ENCODE measurements around the gene PCP2. TPM values are rescaled to one million over a fixed set of nuclear protein-coding genes. Genes with fewer than 3 reads are reported as not detected.
"Not testable (repeated sequence)": the region's sequence is repeated elsewhere in the genome, so short reads cannot be mapped to it uniquely, and the experiment has no call there.

PCP2 gene
- total RNA-seq, 2 donors from 2014 or later, result 2.0 to 9.1 TPM

DNA sequence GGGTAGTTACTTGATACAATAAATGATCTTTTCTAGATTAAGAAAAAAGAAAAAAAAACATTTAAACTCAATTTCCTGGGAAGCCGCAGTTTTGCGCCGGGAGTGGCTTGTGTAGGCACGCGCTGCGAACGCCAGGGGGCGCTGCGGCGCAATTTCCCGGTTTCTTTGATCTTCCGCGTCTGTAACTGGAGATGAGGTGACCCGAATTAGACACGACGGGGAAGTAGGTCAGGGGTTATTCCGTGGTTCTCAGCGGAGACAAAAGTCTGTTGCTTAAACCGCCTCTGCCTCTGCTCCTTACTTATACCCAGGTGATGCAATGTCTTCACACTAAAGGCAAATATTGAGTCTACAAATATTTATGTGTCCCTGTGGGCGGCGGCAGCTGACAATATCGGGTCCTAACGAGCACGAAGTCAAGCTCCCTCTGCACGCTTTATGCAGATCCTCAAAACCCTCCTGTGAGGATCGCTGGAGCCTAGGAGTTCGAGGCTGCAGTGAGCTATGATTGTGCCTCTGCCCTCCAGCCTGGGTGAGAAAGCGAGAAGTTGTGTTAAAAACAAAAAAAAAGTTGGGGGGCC is 18.6 kb upstream of the PCP2 start:
- DNase-seq (peak; percentile 84 to 92 (median 85)), ATAC-seq (peak; percentile 99)
- Mint-ChIP-seq H3K36me3 (ENCODE audit: low read depth) (no peaks in the 10 kb centered on the region), H3K27ac (peak overlapping the region; percentile 96), H3K4me3 (peak overlapping the region; percentile 83), H3K4me1 (peaks cover 12% of the 10 kb centered on the region), H3K27me3 (no peaks in the 10 kb centered on the region)
- H3K9me3 ChIP-seq (ENCODE audit: control insufficient read depth, low read length, poor library complexity, severe bottlenecking), result no peaks in the 10 kb centered on the region

DNA sequence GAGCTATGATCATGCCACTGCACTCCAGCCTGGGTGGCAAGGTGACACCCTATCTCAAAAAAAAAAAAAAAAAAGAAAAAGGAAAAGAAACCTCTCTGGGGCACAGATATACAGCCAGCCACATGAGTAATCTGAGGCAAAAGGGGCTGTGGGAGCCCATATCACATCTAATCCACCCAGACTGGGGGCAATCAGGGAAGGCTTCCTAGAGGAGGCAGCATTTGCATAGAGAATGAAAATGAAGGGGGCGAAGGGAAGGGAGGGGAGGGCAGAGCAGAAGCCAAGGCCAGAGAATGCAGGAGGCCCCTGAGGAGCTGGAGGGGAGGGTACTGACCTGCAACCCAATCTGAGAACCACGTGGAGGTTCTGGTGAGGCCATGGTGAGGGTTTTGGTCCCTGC is 16.6 kb upstream of the PCP2 start:
- H3K9me3 ChIP-seq (ENCODE audit: control insufficient read depth, low read length, poor library complexity, severe bottlenecking), result no peaks in the 10 kb centered on the region
- Mint-ChIP-seq H3K27ac (no peak overlapping the region), H3K36me3 (ENCODE audit: low read depth) (peaks cover 4% of the 10 kb centered on the region), H3K4me3 (peak overlapping the region; percentile 19), H3K27me3 (no peaks in the 10 kb centered on the region), H3K4me1 (peaks cover 14% of the 10 kb centered on the region)
- no peak for ATAC-seq
- DNase-seq, result no peak

DNA sequence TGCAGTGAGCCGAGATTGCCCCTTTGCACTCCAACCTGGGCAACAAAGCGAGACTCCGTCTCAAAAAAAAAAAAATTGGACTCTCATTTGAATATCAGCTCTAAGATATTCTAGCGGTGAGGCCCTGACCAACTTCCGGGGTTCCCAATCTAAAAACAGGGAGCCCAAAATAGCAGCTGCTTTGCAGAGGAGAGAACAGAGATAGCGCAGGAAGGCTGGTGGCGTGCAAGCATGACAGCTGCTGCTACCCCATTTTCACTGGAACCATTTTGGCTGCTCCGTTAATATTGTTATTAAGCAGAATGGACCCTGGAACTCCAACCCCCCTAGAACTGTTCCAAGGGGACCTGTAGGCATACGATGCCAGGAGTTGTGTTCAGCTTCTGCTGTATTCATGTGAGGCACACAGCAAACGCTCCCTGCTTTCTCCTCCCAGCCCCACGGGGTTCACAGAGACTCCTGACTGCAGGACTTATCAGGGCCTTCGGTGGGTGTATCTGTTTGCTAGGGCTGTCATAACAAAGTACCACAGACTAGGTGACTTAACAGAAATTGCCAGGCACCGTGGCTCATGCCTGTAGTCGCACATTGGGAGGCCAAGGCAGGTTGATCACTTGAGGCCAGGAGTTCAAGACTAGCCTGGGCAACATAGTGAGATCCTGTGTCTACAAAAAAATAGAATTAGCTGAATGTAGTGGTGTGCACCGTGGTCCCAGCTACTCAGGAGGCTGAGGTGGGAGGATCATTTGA is 14.9 kb upstream of the PCP2 start:
- H3K27ac Mint-ChIP-seq, result peak overlapping the region; percentile 59
- H3K27me3 Mint-ChIP-seq, result no peaks in the 10 kb centered on the region

DNA sequence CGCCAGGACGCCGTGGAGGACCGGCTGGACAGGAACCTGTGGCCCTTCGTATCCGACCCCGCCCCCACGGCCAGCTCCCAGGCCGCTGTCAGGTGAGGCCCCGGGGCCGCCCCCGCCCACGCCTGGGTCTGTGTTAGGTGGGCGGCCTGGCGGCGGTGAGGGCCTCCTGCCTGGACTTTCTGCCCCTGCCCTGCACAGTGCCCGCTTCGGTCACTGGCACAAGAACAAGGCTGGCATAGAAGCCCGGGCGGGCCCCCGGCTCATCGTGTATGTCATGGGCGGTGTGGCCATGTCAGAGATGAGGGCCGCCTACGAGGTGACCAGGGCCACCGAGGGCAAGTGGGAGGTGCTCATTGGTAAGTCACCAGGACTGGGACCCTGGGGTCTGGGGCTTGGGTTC is 13.6 kb upstream of the PCP2 start:
- Mint-ChIP-seq H3K4me3 (no peak overlapping the region), H3K36me3 (ENCODE audit: low read depth) (peaks cover 4% of the 10 kb centered on the region), H3K4me1 (peaks cover 7% of the 10 kb centered on the region), H3K27me3 (no peaks in the 10 kb centered on the region), H3K27ac (no peak overlapping the region)
- H3K9me3 ChIP-seq (ENCODE audit: control insufficient read depth, low read length, poor library complexity, severe bottlenecking), result no peaks in the 10 kb centered on the region
- no peak for DNase-seq
- ATAC-seq, result no peak

More for the DNA sequence above, 14.9 kb upstream of the PCP2 start:
- Mint-ChIP-seq H3K4me3 (no peak overlapping the region), H3K36me3 (ENCODE audit: low read depth) (peaks cover 4% of the 10 kb centered on the region), H3K4me1 (peaks cover 14% of the 10 kb centered on the region)
- DNase-seq (no peak), ATAC-seq (no peak)
- H3K9me3 ChIP-seq (ENCODE audit: control insufficient read depth, low read length, poor library complexity, severe bottlenecking), result no peaks in the 10 kb centered on the region

DNA sequence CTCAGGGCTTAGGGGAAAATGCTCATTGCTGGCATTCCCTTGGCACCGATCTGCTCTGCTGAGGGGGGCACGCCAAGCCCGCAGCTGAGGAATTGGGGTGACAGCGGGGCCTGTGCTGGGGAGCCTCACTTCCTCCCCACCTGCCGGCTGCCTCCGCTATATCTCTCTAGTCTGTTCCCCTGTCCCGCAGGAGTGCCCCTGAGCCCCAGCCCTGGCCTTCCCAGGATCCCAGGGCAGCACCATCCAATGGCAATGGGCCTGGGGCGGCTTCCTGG is 12.8 kb upstream of the PCP2 start:
- ATAC-seq (no peak), DNase-seq (no peak)
- Mint-ChIP-seq H3K36me3 (ENCODE audit: low read depth) (peaks cover 4% of the 10 kb centered on the region), H3K4me1 (peaks cover 7% of the 10 kb centered on the region), H3K4me3 (no peak overlapping the region), H3K27me3 (no peaks in the 10 kb centered on the region), H3K27ac (no peak overlapping the region)
- no peaks in the 10 kb centered on the region for H3K9me3 ChIP-seq (ENCODE audit: control insufficient read depth, low read length, poor library complexity, severe bottlenecking)

DNA sequence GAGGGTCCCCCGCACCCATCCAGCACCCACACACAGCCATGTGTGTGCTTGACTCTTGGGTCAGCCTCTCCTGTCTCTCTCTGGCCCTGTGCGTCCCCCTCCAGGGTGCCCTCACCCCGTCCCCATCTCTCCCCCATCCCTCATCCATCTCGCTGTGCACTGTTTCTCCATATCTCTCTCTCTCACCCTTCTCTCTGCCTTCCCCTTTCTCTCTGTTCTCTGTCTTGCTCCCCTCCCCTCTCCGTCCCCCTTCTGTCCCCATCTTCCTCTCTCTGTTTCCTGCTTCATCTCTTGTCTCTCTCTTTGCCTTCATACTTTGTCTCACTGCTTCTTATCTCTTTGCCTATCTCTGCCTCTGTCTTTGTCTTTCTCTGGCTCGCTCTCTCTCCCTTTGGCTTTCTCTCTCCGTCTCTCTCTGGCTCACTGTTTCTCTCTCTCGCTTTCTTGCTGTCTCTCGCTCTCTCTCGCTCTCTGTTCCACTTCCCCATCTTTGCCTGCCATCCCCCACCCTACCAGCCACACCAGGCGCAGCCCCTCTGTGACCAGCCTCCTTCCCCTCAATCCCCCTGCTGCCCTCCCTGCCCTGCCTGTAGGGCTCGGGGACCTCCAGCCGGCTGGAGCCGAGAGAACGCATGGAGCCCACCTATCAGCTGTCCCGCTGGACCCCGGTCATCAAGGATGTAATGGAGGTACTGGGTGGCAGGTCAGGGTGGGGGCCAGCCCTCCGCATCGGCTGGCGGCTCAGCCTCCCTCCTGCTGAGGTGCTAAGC is 12.3 kb upstream of the PCP2 start:
- H3K27me3 Mint-ChIP-seq, result no peaks in the 10 kb centered on the region
- H3K4me1 Mint-ChIP-seq, result peaks cover 7% of the 10 kb centered on the region
- ATAC-seq (no peak), DNase-seq (no peak)
- H3K9me3 ChIP-seq (ENCODE audit: control insufficient read depth, low read length, poor library complexity, severe bottlenecking), result no peaks in the 10 kb centered on the region
- H3K36me3 Mint-ChIP-seq (ENCODE audit: low read depth), result peaks cover 4% of the 10 kb centered on the region
- no peak overlapping the region for H3K4me3 Mint-ChIP-seq
- H3K27ac Mint-ChIP-seq, result no peak overlapping the region

DNA sequence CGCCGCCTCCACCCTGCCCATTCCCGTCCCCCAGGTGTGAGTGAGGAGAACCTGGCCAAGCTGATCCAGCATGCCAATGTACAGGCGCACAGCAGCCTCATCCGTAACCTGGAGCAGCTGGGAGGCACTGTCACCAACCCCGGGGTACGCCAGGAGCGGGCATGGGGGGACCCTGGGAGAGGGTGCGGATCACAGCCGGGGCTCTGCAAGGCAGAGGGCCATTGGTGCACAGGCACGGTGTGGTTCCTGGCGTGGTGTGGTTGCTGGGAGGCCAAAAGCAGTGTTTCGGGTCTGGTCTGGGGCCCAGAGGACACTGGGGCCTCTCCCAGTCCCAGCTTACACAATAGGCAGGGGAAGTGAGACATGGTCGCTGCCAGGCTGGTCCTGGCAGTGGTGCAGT is 11.6 kb upstream of the PCP2 start:
- no peak overlapping the region for H3K4me3 Mint-ChIP-seq
- DNase-seq (no peak), ATAC-seq (no peak)
- peaks cover 6% of the 10 kb centered on the region for H3K36me3 Mint-ChIP-seq (ENCODE audit: low read depth)
- H3K27me3 Mint-ChIP-seq, result no peaks in the 10 kb centered on the region
- H3K4me1 Mint-ChIP-seq, result peaks cover 7% of the 10 kb centered on the region
- no peaks in the 10 kb centered on the region for H3K9me3 ChIP-seq (ENCODE audit: control insufficient read depth, low read length, poor library complexity, severe bottlenecking)
- no peak overlapping the region for H3K27ac Mint-ChIP-seq

DNA sequence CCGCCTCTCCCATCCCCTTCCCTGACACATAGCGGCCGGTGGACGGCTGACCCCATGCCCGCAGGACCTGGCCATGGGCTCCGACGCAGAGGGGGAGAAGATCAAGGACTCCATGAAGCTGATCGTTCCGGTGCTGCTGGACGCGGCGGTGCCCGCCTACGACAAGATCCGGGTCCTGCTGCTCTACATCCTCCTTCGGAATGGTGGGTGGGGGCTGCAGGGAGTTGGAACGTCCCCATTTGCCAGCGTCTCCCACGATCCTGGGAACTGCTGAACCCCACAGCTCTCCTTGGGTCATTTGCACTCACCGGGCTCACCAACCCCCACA is 11.0 kb upstream of the PCP2 start:
- no peak for DNase-seq
- no peak for ATAC-seq
- H3K36me3 Mint-ChIP-seq (ENCODE audit: low read depth), result peaks cover 10% of the 10 kb centered on the region
- H3K4me1 Mint-ChIP-seq, result peaks cover 14% of the 10 kb centered on the region
- no peaks in the 10 kb centered on the region for H3K9me3 ChIP-seq (ENCODE audit: control insufficient read depth, low read length, poor library complexity, severe bottlenecking)
- H3K27ac Mint-ChIP-seq, result no peak overlapping the region
- no peak overlapping the region for H3K4me3 Mint-ChIP-seq
- no peaks in the 10 kb centered on the region for H3K27me3 Mint-ChIP-seq

DNA sequence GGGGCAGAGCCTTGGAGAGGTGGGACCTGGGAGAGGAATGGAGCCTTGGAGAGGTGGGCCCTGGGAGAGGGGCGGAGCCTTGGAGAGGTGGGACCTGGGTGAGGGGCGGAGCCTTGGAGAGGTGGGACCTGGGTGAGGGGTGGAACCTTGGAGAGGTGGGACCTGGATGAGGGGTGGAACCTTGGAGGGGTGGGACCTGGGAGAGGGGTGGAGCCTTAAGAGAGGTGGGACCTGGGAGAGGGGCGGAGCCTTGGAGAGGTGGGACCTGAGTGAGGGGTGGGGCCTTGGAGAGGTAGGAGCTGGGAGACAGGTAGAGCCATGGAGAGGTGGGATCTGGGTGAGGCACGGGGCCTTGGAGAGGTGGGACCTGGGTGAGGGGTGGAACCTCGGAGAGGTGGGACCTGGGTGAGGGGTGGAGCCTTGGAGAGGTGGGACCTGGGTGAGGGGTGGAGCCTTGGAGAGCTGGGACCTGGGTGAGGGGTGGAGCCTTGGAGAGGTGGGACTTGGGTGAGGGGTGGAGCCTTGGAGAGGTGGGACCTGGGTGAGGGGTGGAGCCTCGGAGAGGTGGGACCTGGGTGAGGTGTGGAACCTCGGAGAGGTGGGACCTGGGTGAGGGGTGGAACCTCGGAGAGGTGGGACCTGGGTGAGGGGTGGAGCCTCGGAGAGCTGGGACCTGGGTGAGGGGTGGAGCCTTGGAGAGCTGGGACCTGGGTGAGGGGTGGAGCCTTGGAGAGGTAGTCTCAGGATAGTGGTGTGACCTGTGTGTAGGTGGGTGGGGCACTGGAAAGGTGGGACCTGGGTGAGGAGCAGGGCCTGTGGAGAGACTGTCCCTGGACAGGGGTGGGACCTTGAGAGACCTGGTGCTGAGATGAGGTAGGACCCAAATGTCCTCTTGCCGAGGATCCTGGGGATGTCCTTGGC is 10.4 kb upstream of the PCP2 start:
- not testable (repeated sequence) for H3K27me3 Mint-ChIP-seq
- ATAC-seq, result peak; percentile 46

DNA sequence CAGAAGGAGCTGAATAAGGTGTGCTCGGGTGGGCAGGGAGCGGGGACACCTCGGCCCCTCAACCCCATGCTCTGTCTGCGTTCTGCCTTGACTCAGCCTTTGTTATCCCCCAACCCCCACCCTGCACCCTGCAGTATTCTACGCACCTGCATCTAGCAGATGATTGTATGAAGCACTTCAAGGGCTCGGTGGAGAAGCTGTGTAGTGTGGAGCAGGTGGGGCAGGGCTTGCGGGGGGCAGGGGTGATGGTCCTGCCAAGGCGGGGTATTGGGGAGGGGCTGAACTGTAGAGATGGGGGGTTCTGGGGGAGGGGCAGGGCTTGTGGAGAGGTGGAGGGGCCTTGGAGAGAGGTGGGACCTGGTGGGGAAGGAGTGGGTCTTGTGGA is 9.5 kb upstream of the PCP2 start:
- ATAC-seq (no peak), DNase-seq (no peak)
- Mint-ChIP-seq H3K4me3 (no peak overlapping the region), H3K27me3 (no peaks in the 10 kb centered on the region), H3K4me1 (peaks cover 14% of the 10 kb centered on the region), H3K36me3 (ENCODE audit: low read depth) (peaks cover 10% of the 10 kb centered on the region), H3K27ac (no peak overlapping the region)
- no peaks in the 10 kb centered on the region for H3K9me3 ChIP-seq (ENCODE audit: control insufficient read depth, low read length, poor library complexity, severe bottlenecking)

More for the DNA sequence above, 10.4 kb upstream of the PCP2 start:
- H3K9me3 ChIP-seq (ENCODE audit: control insufficient read depth, low read length, poor library complexity, severe bottlenecking); H3K4me3 Mint-ChIP-seq; DNase-seq: not testable (repeated sequence)
- Mint-ChIP-seq H3K36me3 (ENCODE audit: low read depth) (peaks cover 10% of the 10 kb centered on the region), H3K4me1 (peaks cover 14% of the 10 kb centered on the region), H3K27ac (peak overlapping the region; percentile 57)

DNA sequence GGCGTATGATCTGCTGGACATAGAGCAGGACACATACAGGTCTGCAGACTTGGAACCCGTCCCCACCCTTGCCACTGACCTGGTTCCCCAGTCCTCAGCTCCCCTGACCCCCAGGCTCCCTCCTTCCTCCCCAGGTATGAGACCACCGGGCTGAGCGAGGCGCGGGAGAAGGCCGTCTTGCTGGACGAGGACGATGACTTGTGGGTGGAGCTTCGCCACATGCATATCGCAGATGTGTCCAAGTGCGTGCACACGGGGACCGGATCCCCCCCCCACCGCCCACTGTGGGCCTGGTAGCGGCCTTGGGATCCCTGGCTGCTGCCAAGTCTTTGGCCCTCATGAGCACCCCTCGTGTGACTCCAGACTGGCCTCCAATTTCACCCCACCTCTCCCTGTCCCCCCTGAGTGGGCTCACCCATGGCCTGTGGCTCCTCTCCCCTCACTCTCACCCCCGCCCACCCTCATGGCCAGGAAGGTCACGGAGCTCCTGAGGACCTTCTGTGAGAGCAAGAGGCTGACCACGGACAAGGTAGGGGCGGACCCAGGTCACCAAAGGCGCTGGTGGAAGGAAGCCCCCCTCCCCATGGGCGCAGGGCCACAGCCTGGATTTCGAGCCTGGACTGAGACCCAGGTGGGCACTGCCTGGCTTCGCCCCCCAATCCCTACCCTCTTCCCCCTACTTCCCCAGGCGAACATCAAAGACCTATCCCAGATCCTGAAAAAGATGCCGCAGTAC is 8.9 kb upstream of the PCP2 start:
- Mint-ChIP-seq H3K36me3 (ENCODE audit: low read depth) (peaks cover 10% of the 10 kb centered on the region), H3K4me3 (no peak overlapping the region), H3K27ac (no peak overlapping the region), H3K4me1 (peaks cover 14% of the 10 kb centered on the region), H3K27me3 (no peaks in the 10 kb centered on the region)
- ATAC-seq (no peak), DNase-seq (no peak)
- no peaks in the 10 kb centered on the region for H3K9me3 ChIP-seq (ENCODE audit: control insufficient read depth, low read length, poor library complexity, severe bottlenecking)

DNA sequence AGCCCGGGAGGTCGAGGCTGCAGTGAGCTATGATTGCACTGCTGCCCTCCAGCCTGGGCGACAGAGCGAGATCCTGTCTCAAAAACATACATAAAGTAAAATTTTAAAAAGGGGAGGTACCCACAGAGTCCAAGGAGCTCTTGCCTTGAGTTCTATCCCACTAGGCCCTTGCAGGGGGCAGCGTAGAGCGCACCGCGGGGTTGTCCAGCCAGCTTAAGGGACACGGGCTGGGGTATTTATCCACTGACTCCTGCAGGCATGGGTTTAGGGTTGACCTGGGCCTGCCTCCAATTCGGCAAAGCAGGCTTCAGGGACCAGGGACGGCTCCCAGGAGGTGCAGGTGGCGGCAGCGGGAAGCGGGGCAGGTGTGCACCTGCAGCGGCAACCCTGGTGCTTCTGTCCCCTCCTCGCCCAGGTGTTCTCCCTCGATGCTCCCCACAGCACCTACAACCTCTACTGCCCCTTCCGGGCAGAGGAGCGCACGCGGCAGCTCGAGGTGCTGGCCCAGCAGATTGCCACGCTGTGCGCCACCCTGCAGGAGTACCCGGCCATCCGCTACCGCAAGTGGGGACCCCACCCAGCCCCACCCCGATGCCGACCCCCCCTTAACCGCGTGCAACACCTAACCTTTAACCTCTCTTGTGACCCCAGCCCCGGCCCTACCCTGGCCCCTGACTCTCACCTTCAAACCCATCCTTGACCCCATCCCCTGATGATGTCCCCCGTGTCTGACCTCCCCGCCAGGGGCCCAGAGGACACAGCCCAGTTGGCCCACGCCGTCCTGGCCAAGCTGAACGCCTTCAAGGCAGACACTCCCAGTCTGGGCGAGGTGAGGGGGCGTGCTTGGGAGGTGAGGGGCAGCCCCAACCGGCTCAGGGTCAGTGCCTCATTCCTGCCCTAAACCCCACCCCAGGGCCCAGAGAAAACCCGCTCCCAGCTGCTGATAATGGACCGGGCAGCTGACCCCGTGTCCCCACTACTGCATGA is 8.1 kb upstream of the PCP2 start:
- H3K4me1 Mint-ChIP-seq, result peaks cover 14% of the 10 kb centered on the region
- H3K36me3 Mint-ChIP-seq (ENCODE audit: low read depth), result peaks cover 10% of the 10 kb centered on the region
- ATAC-seq, result no peak
- H3K9me3 ChIP-seq (ENCODE audit: control insufficient read depth, low read length, poor library complexity, severe bottlenecking), result no peaks in the 10 kb centered on the region
- H3K27me3 Mint-ChIP-seq, result no peaks in the 10 kb centered on the region
- H3K27ac Mint-ChIP-seq, result no peak overlapping the region
- no peak for DNase-seq
- H3K4me3 Mint-ChIP-seq, result no peak overlapping the region
